ENCODE results near the gene ASS1.

ASS1 gene

GRCh38 chr9:130437011-130437789, 7.6 kb upstream of the ASS1 start:
- DNase-seq: no peak

DNA sequence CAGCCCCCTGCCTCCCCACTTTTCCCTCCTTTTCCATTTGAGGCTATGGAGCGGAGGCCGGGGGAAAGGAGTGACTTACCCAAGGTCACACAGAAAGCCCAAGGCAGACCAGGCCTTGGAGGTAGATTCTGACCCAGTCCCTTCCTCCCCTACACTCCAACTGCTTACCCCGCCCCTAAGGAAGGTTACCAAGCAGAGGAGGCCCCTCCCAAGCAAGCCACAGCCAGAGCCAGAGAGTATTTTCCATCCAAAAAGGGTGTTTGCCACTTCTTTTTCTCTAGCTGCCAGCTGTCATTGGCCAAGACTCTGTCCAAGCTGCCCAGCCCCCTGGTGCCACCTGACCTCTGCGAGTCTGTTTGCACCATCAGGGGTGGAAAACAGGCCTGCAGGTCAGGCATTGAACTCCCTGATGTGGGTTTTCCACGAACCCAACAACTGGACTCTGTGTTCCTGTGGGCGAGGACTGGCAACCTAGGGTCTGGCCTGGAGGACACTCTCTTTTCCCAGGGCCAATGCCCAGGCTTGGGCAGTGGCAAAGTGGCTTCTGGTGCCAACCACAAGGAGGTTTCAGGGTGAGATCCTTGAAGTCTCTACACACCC, 6.3 kb upstream of the ASS1 start:
- no peak for DNase-seq

- DNase-seq: no peak
Measured at GRCh38 chr9:130441031-130441430, 3.7 kb upstream of the ASS1 start.

- no peak for DNase-seq
Measured at GRCh38 chr9:130442746-130443455, 1.9 kb upstream of the ASS1 start.

GRCh38 chr9:130443456-130443801, 1.3 kb upstream of the ASS1 start:
- DNase-seq: no peak

DNA sequence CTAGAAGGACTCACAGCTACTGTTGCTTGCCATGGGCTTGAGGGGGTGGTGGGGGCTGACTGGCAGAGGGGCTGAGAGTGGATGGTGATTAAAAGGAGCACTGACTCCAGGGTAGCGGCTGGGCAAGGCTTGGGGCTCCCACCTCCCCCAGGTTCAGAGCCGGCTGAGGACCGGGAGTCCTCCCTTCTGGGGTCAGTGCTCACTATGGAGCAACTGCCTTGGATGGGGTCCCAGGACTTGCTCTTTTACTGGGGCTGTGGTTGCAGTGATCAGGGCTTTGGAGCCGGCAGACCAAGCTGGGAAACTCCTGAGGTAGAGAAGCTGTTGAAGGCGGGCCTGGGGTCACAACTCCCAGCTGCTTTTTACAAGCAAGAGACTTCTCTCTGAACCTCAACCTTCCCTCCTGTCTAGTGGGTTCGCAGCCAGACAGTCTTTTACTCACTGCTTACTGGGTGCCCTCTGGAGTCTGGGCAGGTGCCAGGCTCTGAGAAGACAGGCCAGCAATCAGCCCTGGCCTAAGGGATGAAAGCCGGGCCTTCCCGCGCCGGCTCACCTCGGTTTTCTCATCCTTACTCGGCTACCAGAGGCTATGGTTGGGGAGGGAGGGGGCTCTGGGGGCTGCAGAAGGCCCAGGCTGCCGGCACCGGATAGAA, 795 bp upstream of the ASS1 start:
- no peak for DNase-seq

DNA sequence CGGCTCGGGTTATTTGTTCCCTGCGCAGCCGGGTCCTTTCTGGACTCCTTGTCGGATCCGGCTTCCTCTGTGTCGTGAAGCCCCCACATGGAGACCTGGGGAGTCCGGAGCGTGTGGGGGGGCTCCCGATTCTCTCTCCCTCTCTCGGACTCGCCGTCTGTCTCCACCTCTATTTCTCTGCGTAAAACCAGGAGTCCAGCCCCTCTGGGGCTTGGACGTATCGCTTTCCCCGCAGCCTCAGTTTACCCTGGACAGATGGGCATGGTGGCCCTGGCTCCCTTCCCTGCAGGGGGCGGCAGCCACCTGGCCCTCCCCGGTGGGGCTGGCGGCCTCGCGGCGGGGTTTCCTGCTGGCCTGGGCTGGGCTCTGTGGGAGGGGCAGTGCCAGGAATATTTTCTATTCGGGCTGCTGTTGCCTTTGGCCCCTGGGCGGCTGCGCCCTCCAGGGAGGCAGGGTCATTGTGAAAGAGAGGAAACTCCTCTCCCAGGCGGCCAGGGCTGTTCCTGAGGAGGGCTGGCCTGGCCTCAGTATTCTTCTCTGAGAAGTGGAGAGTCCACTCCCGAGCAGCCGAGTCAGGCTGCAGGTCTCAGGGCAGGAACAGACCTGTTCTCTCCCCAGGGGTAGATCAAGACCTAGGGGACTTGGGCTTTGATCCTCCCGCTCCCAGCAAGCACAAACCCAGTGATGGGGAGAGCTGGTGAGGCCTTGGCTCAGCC, 665 bp downstream of the ASS1 start:
- DNase-seq: no peak

- no peak for DNase-seq
Measured at GRCh38 chr9:130446101-130446861, 1.5 kb downstream of the ASS1 start.

DNA sequence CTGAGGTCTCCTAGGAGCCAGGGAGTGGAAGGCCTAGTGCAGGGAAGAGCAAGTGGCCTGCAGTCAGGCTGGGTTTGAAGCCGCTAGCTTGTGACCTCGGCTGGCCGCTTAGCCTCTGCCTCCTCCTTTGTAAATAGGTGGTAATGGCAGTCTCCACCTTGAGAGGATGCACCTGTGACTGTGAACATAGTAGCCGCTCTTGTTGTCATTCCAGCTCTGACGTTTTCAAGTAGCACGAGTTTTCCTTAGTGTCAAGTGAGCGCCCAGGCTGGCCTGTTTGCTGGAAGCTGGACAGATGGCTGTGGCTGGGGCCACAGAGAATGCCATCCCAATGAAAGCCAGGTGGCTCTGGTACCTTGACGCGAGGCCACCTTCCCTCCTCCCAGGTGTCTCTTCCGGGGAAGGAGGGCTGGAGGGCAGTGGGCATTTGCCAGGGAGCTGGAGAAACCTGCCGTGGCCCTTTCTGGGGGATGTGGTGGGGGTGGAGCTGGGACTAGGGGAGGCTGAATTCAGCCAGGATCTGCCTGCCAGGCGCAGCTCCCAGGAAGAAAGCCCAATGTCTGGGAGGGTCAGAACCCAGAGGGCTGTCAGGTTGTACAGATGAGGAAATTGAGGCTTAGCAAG, 2.5 kb downstream of the ASS1 start:
- no peak for DNase-seq

GRCh38 chr9:130448035-130448624, 3.4 kb downstream of the ASS1 start:
- no peak for DNase-seq

DNA sequence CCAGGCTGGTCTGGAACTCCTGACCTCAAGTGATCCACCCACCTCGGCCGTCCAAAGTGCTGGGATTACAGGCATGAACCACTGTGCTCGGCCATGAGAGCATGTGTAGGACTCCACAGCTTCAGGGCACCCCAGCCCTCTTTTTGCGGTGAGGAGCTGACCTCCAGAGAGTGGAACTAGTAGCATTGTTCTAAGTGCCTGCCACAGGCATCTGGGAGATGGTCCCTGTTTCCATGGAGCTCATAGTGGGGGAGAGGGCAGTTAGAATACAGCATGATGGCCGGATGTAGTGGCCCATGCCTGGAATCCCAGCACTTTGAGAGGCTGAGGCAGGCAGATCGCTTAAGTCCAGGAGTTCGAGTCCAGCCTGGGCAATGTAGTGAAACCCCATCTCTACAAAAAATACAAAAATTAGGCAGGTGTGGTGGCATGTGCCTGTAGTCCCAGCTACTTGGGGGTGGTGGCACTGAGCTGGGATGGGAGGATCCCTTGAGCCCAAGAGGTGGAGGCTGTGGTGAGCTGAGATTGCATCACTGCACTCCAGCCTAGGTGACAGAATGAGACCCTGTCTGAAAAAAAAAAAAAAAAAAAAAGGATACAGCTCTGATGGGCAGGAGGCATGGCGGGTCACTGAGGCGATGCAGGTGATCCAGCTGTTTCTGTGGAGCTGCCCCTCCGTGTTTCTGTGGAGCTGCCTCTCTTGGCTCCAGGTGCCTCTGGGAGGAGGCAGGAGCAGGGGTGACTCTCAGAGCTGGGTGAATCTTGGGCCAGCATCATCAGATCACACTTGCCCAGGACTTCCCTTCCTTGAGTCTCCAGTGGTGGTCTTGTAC, 4.2 kb downstream of the ASS1 start:
- DNase-seq: no peak

GRCh38 chr9:130450344-130451003, 5.7 kb downstream of the ASS1 start:
- DNase-seq: no peak

- no peak for DNase-seq
Measured at GRCh38 chr9:130451004-130451390, 6.2 kb downstream of the ASS1 start.

DNA sequence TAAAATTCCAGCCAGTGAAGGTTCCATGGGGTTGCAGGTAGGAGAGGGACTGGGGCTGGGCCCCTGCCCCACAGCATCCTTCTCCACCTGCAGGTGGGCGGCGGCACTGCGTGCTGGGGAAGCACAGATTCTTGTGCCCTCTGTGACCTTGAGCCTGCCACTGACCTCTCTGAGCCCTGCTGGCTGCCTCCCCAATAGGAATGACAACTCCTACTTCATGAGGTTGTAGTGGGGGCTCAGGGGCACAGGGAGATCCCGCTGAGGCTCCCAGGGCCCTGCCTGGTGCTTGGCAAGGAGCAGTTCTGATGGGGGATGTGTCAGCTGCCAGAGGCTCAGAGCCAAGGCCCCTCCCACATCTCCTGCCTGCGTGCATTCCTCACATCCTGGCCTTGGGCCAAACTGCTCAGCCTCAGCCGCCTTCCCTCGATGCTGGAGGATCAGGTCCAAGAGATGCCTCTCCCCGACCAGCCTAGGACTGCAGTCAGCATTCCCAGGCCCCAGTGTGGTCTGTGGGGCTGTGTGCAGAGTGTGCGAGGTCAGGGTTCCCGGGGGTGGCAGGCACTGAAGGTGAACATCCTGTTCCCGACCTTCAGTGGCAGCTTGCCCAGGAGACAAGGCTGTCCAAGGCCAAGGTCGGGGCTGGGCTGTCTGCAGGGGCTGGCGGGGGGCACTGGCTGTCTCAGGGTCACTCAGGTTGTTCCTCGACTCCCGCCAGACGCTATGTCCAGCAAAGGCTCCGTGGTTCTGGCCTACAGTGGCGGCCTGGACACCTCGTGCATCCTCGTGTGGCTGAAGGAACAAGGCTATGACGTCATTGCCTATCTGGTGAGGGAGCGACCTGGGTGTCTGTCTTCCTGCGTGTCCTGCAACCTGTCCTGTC, 7.0 kb downstream of the ASS1 start:
- DNase-seq: no peak

DNA sequence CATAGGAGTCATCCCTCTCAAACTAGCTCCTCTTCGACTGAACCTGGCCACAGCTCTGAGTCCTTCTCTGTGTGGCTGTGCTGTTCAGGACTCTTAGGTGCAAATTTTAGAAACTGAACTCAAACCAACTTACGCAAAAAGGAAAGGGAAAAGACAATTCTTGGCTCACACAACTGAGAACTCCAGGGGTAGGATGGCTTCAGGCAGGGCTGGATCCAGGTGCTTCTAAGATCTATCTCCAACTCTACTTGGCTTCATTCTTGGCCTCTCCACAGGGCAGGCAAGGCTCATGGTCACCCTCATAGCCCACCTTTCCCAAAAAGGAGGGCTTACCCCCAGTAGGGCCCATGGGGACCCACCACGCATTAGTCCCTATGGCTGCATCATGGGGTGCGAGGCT, 8.1 kb downstream of the ASS1 start:
- DNase-seq: no peak

DNA sequence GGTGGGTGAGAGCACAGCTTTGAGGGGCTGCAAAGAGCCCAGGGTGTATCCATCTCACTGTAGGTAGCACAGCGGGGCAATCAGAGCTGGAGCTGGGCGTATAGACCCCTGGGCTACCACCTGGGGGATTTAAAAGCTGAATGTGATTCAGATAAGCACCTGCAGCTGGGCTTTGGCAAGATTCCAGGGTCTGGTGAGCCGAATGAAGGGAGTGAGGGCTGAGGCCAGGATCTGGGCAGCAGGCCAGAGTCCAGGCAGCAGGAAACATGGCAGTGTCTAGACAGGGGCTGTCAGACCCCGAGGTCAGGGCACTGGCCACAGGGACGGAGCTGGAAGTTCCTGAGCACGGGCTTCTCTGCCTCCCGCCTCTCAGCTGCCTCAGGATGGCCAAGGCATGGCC, 8.7 kb downstream of the ASS1 start:
- DNase-seq: no peak

DNA sequence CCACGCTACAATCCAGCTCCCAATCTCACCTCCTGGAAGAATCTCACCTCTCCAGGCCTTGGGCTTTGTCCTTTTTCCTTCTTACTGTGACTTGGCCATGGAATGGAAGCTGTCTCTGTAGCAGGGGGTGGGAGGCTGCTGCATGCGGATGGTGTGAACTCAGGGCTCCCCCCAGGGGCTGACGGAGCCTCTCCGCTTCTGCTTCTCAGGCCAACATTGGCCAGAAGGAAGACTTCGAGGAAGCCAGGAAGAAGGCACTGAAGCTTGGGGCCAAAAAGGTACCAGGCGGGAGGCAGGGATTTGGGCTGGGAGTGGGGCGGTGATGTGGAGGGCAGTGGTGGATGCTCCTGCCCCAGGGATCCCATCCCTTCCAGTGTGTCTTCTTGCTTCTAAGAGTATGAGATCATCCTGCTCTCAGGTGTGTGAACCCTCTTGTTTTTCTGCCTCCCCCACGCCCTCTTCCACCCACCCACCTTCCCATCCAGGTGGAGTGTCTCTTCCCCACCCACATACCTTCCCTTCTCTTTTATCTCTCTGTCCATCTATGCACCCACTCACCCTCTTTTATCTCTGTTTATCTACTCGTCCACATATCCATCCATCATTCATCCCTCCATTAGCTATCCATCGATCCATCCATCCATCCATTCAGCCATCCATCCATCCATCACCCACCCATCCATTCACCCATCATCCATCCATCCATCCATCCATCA, 9.5 kb downstream of the ASS1 start:
- no peak for DNase-seq

DNA sequence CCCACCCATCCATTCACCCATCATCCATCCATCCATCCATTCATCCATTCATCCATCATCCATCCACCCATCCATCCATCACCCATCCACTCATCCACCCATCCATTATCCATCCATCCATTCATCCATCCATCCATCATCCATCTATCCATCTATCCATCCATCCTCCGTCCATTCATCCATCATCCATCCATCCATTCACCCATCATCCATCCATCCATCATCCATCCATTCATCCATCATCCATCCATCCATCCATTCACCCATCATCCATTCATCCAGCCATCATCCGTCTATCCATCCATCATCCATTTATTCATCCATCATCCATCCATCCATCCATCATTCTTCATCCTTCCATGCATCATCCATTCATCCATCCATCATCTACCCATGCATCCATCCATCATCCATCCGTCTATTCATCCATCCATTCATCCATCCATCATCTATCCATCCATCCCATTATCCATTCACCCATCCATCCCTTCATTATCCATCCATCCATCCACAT, 10.1 kb downstream of the ASS1 start:
- DNase-seq: no peak
